SH-SY5Y (cell line): ENCODE data around the gene KHSRP.

Experiments used
- GATA2 ChIP-seq: IDR thresholded peaks from 2 replicates; pipeline ENCODE4 v1.6.1; 2011; ENCODE audit warnings: mild to moderate bottlenecking, low read depth, low read length
- GATA3 ChIP-seq: IDR thresholded peaks from 2 replicates; pipeline ENCODE4 v1.6.1; 2011; ENCODE audit warnings: low read depth, mild to moderate bottlenecking, low read length, moderate library complexity

GRCh38 chr19:6373813-6374108 is 50.9 kb downstream of the KHSRP start:
- TF ChIP-seq GATA2 = no peak
- TF ChIP-seq GATA3 = no peak
